OCI-LY7 (cell line): ENCODE data around the gene CTH.

ENCODE experiments used
- EZH2phosphoT487 ChIP-seq: fragments of 200-600 bp; sonication (generic); IDR thresholded peaks from 2 replicates; pipeline ENCODE4 v1.6.1; 2018; ENCODE audit warnings: low read depth, borderline replicate concordance, mild to moderate bottlenecking, mixed run types, antibody characterized with exemption, low read length, moderate library complexity, mixed read lengths
- TF ChIP-seq, protein P1 (sequence below): fragments of 200-600 bp; sonication (generic); conservative IDR thresholded peaks from 2 replicates; pipeline ENCODE4 v1.5.1; 2014; ENCODE audit warnings: mild to moderate bottlenecking, antibody characterized with exemption, low read length, moderate library complexity, mixed read lengths

DNA sequence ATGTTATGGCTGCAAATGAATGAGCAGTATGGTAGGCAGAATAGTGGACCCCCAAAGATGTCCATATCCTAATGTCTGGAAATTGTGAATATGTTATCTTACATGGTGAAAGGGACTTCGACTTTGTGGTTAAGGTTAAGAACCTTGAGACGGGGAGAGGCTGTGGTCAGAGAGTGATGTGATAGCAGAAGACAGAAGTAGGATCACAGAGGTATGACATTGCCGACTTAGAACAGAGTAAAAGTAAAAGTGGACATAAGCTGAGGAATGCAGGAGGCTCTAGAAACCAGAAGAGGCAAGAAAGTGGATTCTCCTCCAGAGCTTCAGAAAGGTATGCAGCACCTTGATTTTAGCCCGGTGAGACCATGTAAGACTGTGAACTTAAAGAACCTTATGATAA lies 74.6 kb downstream of the CTH start:
- TF ChIP-seq, protein P1, sequence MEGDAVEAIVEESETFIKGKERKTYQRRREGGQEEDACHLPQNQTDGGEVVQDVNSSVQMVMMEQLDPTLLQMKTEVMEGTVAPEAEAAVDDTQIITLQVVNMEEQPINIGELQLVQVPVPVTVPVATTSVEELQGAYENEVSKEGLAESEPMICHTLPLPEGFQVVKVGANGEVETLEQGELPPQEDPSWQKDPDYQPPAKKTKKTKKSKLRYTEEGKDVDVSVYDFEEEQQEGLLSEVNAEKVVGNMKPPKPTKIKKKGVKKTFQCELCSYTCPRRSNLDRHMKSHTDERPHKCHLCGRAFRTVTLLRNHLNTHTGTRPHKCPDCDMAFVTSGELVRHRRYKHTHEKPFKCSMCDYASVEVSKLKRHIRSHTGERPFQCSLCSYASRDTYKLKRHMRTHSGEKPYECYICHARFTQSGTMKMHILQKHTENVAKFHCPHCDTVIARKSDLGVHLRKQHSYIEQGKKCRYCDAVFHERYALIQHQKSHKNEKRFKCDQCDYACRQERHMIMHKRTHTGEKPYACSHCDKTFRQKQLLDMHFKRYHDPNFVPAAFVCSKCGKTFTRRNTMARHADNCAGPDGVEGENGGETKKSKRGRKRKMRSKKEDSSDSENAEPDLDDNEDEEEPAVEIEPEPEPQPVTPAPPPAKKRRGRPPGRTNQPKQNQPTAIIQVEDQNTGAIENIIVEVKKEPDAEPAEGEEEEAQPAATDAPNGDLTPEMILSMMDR = no peak
- TF ChIP-seq EZH2phosphoT487 = no peak
